GM18951 (cell line): ENCODE results near the gene NIN.

ENCODE experiments used
- POLR2A ChIP-seq: IDR thresholded peaks from 4 replicates; pipeline ENCODE4 v1.6.1; 2011; ENCODE audit warnings: mild to moderate bottlenecking; ENCODE audit not compliant: insufficient read length, insufficient read depth; ENCODE audit errors: extremely low read depth
- in situ Hi-C: fragments of 300-500 bp; cut with MboI; formaldehyde crosslinking; loops from one replicate; pipeline ENCODE4 v1.12.0; 2022; ENCODE audit warnings: low sequenced_read_pairs, mixed read lengths, inconsistent platforms; ENCODE audit not compliant: unreplicated experiment

The NIN gene, protein sequence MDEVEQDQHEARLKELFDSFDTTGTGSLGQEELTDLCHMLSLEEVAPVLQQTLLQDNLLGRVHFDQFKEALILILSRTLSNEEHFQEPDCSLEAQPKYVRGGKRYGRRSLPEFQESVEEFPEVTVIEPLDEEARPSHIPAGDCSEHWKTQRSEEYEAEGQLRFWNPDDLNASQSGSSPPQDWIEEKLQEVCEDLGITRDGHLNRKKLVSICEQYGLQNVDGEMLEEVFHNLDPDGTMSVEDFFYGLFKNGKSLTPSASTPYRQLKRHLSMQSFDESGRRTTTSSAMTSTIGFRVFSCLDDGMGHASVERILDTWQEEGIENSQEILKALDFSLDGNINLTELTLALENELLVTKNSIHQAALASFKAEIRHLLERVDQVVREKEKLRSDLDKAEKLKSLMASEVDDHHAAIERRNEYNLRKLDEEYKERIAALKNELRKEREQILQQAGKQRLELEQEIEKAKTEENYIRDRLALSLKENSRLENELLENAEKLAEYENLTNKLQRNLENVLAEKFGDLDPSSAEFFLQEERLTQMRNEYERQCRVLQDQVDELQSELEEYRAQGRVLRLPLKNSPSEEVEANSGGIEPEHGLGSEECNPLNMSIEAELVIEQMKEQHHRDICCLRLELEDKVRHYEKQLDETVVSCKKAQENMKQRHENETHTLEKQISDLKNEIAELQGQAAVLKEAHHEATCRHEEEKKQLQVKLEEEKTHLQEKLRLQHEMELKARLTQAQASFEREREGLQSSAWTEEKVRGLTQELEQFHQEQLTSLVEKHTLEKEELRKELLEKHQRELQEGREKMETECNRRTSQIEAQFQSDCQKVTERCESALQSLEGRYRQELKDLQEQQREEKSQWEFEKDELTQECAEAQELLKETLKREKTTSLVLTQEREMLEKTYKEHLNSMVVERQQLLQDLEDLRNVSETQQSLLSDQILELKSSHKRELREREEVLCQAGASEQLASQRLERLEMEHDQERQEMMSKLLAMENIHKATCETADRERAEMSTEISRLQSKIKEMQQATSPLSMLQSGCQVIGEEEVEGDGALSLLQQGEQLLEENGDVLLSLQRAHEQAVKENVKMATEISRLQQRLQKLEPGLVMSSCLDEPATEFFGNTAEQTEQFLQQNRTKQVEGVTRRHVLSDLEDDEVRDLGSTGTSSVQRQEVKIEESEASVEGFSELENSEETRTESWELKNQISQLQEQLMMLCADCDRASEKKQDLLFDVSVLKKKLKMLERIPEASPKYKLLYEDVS (N-terminal part only)

DNA sequence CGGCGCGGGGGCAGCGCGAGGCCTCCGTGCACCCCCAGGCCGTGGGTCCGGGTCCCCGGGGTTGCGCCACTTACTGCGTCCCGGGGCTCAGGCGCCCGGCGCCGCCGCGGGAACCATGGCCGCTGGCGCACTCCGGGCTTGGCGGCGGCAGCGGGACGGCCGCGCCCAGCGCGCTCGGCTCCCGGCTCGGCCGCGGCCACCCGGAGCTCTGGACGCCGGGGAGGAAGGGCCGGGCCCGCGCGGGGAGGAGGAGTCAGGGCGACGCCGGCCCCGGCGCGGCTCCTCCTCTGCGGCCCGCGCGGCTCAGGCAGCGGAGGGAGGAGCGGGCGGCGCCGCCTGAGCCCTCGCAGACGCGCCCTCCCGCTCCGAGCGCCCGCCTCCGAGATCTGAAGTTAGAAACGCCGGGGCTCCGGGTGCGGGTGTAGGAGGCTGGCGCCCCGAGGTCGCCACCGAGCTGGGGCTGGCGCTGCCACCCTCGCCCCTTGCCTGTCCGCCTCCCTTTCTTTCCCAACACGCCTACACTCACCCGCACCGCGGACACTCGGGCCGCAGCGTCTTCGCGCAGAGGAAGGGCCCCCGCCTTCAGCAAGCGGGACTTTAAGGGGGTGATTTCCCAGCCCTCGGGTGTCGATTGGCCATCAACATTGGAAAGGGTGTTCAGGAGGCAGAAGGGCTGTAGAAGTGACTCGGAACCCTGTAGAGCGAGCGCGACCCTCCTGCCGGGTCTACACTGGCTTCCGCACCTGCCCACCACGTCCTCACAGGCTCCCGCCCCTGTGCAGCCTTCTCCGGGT is at the start of gene NIN:
NIN (minus strand) TSS at position 231 of the 794 bp plus-strand sequence. CDS start 9,106 bp downstream, outside the sequence.
- peak; percentile 83 for TF ChIP-seq POLR2A
- in situ Hi-C loops: no loop called here

DNA sequence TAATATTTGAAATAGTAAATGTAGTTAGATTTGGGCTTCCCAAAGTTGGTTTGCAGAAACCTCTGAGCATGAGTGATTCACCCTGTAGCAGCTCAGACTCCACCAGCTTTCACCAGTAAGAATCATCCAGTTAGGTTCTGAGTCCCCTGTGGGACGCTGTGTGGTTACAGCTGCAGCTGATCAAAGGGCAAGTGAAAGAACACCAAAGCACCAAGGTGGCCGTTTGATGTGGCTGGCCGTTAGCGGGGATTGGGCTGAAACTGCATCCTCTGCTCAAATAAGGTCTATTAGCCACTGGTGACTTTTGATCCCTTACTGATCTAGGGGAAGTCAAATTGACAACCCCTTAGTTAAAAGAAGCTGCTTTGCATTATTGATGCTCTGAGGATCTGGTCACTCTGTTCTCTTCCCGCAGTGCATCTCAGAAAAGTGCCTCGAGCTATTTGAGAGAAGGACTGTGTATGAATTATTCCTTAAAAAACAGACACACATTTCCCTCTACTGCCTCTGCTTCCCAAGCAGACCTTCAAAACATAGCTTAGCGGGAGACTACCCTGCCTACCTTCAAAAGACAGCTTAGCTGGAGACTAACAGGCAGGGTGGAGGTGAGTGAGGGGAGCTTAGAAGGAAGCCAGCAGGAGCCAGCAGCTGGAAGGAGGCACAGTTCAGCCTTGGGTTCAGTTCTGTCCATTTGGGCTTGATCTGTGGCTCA is 44.6 kb upstream of the NIN start:
- in situ Hi-C loops: no loop called here
- TF ChIP-seq POLR2A: no peak

DNA sequence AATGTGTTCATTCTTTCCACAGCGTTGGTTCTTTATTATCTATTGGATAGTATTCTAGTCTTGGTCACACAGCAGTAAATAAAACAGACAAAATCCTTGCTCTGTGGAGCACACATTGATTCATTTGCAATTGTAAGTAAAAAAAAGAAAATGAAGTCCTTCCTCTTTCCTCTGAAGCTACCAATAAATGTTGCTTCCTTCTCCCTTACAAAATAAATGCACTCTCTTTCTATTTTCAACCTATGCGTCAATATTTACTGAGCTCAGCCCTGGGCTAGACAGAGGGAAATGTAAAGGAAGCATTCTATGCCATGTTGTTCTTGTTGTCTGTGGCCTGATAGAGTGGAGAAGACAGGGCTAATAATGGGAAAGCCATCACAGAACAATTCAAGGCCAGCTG is 43.8 kb upstream of the NIN start:
- TF ChIP-seq POLR2A: no peak
- in situ Hi-C loops: no loop called here

DNA sequence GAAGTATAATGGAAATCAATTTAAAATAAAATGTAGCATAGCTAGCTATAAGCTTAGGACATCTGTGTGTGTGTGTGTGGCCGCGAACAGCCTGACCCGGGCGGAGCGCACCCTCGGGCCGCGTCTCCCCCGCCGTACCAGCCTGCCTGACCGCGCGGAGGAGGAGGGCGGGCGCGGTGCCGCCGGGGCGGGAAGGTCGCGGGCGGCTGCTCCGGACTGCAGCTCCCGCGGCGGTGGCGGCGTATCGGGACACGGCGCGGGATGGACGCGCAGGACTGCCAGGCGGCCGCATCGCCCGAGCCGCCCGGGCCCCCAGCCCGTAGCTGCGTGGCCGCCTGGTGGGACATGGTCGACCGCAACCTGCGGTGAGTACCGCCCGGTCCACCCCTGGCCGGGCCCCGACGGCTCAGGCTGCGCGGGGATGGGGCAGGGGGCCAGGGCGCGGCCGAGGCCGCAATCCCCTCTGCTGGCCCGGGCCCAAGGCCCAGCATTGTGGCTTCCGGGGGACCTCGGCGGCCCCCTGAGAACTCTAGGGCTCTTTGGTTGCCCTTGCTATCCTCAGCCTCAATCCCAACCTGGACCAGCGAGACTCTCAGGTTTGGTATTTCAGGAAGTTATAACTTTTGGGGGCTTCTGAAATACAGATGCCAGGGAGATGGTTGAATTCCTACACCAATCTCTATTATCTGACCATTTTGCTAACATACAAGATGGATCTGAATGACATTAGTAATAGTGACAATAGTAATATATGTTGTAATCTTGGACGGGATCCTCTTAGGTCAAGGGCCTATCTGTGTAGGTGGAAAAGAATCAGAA is 41.2 kb upstream of the NIN start, which contains the start of gene ABHD12B:
ABHD12B (plus strand) TSS at position 140 of the 819 bp plus-strand sequence; CDS start at position 262, 122 bp downstream.
- no peak for TF ChIP-seq POLR2A
- in situ Hi-C loops: no loop called here

DNA sequence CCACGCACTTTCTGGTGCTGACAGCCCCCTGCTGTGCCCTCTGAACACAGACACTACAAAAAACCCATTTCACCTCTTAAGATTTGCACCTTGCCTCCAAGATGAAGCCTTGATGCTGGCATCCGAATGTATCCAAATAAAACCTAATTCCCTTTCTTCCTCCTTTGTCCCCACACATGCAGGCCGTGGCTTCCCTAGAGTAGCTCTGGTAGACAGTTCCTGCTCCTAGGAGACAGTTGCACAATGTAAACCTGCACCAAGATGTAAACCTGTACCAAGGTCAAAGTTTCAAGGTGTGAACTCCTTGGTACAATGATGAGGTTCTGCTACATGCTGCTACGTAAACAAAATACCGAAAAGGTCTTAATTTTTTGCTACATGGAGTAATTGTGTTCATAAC is 40.3 kb upstream of the NIN start:
- in situ Hi-C loops: no loop called here
- no peak for TF ChIP-seq POLR2A

DNA sequence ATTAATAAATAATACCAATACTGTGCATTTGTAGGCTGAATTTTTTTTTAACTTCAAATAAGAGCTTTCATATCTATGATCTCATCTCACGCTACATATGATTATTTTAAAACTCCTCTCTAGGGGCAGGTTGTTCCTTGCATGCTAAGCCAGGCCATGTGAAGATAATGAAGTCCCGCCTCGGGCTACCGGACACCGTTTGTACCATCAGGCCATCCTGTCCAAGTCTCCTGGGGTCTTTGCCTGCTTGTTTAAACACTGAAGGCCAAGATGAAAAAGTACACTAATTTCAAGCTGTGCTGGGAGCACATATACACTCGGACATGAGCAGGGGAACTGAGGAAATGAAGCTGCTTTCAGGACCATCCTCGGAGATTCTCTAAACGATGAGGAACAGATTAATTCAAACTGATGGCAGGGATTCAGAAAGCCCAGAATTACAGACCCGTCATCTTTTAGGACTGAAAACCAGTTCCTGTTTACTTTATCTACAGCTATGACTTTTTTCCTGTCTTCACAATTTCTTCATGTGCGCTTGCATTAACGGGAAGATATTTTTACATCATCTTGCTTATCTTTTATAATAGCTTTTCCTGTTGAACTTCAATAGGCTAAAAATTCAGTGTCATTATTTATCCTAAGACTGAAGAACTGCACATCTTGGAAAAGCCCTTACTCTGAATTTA is 34.6 kb upstream of the NIN start:
- TF ChIP-seq POLR2A: no peak
- in situ Hi-C loops: no loop called here

DNA sequence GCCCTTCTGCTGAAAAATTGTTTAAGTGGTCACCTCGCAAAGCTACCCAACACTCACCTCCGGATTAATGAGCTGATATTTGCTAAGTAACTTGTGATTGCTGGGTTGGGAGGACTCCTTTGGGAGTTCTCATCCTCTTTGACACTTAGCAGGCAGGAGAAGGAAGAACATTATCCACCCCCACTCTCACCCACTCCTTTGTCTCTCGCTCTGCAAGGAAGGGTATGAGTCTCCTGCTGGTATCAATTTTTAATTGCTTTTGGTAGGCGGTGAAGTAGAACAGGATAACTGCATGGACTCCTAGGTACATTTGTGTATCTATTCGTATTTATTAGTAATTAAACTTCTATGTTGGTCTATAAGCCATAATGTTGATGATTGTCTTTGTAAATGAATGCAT is 34.0 kb upstream of the NIN start:
- in situ Hi-C loops: loop anchor here (5.0 kb wide), 1 partner anchor 88 kb away; no protein-coding TSS in a partner anchor
- TF ChIP-seq POLR2A: no peak

DNA sequence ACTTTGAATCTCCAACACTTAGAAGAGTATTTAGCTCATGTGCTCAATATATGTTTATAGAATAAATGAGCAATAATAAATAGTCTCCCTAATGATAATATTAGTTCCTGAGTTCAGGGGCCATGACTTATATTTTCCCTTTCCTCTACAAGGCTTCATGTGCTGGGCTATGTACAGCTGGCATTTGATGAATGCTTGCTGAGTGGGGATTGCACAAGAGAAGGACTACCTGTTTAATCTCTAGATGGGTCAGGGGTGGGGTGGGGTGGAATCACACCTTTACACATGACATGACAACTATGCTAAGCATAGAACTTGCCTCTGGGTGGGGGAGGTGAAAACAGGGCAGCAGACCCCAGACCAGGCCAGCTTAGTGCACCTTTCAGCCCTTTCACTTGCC is 33.3 kb upstream of the NIN start:
- in situ Hi-C loops: loop anchor here (5.0 kb wide), 1 partner anchor 87 kb away; no protein-coding TSS in a partner anchor
- no peak for TF ChIP-seq POLR2A

DNA sequence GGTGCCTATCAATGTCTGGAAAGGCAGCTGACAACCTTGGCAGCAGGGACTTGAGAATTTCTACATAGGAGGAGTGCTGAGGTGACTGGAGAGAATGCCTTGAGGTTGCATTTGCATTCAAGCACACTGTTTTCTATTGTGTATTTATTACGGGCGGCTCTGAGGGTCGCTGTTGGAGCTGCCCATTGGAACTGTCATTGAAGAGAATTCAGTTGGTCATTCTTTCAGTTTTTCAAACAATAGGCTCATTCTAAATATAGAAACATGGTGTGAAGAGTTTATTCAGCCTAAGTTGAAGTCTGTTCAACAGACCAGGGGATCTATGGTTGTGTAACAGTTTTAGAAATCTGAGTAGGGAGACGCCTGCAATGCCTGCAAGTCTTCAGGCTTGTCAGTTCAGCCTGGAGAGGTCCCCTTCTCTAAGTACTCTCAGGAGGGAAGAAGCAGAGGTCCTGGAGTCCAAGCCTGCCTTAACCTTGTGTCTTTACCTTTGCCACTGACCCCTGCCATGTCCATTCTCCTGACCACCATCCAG is 31.1 kb upstream of the NIN start:
- no peak for TF ChIP-seq POLR2A
- in situ Hi-C loops: loop anchor here (5.0 kb wide), 1 partner anchor 85 kb away; no protein-coding TSS in a partner anchor
